ENCODE results near the gene CFAP61.

CFAP61 gene

DNA sequence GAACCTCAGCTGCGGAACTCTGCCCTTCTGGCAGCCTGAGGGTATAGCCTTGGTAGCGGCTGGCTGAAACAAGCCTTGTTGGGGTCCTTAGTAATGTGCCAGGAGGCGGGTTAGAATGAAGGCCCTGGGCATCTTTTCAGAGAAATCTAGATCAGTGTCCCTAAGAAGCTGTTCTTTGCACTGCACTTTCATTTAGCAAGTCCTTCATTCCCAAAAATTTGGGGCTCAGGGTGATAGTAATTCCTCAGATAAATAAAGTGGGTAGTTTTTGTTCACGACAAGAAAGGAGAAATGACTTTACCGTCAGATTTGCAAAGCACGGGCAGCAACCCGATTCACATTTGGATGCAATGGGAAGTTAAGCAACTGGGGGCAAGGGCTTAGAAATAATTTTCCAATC is 318.8 kb downstream of the CFAP61 start:
- no peak for DNase-seq

DNA sequence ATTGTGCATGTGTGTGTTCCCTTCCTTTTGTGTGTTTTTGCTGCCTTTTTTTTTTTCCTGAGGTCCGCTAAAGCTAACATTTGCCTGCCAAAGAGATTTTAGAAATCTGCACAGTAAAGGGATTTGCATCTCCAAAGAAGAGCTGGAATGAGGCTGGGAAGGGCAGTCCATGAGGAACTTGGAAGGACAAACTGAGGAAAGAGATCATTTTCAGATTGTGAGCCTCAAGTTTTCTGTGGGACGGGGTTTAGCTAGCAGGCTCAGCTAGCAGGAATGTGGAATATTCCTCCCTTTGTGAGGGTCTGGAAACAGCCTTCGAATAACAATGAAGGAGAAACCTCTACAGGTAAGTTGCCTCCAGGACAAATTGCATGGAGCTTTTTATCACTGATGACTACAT is 319.3 kb downstream of the CFAP61 start:
- DNase-seq: no peak

DNA sequence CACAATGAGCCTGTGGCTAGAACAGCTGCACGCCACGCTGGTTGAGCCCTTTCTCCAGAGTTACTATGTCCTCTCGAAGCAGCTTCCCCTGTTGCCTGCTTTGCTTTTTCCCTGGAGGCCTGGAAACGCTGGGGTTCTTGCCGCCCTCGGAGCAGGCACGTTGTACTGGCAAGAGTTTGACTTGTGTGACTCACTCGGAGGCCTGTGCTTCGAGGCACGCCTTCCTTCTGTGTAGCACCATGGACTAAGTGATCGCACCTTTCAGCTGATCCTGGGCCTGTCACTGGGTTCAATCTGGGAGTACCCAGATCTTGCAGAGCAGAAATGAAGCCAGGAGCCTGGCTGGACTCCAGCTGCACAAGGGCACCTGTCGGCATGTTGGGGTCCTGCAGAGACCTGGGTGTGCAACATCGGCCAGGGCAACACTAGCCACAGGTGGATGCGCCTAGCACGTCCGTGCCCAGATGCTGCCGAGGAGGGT is 320.8 kb downstream of the CFAP61 start:
- no peak for DNase-seq

DNA sequence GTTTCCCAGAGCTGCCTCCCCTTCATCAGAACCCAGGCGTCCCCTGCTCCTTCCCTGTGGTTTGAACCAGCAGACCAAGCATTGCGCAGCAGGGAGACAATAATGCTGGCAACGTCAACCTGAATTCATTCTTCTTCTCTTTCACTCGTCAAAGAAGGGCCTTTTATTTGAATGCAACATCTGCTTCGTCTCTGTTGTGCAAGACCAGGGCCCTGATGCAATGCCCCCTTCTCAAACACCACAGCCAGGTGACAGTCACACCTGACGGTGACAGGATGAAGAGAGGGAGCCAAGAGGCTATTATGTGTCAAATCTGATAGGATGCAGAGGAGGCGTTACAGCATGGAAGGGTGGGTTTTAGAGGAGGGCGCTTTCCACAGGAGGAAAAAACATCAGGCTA is 323.5 kb downstream of the CFAP61 start:
- DNase-seq: no peak

DNA sequence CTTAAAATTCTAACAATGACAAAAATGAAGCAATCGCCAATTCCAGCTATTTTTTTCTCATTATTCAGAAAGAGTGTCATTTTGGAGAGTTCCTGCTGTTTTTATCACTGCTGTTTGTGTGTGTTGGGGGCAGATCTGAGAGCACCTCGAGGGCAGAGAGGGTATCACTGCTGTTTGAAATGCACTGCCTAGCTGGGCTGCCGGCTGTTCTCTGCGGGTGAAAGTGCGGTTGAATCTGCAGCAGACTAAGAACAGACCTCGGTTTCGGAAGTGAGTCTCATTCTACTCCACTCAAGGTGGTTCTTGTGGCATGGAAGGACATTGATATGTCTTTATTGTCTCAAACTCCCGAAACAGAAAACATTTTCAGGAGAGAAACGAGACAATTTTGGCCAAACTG is 333.9 kb downstream of the CFAP61 start:
- no peak for DNase-seq

DNA sequence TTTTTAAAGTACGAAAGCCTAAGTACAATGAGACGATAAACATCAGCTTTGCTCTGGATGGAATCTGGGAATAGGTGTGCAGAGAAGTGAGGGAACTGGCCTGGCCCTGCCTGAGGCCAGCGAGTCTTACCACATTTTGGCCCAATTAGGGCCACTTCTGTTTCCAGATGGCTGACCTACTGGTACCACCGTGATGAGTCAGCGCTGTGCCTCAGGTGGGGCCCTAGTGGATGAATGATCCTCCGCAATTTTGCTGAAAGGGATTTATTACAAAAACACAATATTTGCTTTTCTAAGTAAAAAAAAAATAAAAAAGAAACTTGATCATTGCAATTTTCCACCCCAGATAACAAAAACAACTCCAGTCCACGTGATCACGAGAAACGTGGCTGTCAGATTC is 338.1 kb downstream of the CFAP61 start:
- DNase-seq: no peak

DNA sequence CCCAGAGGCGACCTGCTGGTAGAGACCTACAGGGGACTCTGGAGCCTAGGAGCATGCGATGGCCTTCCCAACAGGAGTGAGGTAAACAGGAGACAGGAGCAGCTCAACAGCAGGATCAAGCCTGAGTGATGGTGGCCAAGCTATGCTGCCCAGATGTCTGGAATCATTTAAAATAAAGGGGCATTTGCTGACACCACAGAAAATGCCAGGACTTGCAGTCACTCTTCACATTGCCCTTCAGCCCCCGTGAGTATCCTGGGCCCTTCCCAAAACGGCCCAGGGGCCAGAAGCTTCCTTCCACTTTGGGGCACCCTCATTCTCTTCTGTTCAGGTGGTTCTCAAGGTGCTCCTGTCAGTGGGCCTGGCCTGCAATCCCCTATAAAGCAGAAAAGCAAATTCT is 338.8 kb downstream of the CFAP61 start:
- DNase-seq: no peak

DNA sequence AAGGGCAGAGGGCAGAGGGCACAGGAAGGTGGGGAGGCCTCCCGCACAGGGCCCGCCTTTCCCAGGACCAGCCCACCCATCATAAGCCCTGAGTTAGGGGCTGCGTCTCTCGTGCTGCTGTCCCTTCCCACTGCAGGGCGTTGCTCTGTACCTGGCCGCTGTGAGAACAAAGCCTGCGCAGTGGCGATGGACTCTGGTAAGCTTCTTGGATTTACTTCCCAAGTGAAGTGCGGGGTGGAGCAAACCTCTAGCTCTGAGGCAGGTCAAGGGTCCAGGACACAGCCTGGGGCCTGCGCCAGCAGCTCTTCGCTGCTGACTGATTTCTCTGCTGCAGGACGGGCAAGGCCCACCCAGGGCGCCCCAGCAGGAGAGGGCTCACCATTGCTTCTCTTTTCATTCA is 339.4 kb downstream of the CFAP61 start:
- no peak for DNase-seq

DNA sequence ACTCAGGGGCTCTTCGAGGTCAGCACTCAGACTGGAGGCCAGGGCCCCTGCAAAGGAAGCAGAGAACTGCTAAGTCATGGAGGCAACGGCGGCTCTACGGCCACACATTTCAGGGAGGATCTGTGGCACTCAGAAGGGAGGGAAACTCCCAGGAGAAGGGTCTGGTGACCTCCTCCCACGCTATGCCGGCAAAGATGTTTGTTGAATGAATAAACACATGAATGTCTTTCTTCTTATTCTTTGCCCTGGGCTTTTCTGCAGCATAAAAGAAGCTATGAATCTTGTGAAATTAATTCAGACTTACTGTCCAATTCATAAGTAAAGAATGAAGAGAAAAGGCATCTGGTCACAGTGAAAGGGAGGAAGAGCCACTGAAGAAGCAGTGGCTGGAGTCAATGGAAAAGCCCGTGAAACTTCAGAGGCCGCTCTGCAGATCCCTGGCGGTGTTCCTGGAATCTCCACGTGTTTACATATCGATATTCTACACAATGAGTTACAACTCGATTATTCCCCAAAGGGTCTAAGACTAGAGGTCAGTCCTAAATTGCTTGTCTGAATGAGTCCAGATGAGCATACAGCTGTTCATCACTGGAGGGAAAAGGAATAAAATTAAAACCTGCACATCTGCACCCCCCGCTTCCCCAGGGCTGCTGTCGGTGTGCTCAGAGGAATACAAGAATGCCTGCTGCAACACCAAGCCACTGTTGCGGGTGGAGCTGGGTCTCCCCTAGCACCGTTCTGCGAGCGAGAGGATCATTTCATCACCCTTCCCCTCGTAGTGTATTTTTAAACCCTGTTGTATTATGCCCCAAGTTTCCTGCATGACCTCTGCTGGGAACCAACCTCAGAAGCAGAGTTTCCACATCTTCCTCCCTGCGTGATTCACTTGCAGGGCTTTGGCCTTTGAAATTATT is 341.1 kb downstream of the CFAP61 start:
- DNase-seq: no peak

DNA sequence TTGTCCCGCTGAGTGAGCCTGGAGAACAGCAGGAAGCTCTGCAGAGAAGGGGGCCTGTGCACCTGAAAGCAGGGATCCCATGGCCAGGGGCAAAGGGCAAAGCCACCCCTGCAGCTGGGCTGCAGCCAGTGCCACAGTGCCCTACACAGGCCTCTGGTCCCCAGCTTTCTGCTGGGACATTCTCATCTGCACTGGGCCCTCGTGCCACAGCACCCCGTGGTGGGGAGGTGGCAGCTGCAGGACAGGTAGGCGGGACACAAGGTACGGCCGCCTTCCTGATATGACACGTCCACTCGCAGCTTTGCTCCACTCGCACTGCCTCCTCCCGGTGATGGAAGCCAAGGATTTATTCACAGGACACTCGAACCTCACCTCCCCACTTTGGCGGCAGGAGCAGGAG is 342.8 kb downstream of the CFAP61 start:
- no peak for DNase-seq

DNA sequence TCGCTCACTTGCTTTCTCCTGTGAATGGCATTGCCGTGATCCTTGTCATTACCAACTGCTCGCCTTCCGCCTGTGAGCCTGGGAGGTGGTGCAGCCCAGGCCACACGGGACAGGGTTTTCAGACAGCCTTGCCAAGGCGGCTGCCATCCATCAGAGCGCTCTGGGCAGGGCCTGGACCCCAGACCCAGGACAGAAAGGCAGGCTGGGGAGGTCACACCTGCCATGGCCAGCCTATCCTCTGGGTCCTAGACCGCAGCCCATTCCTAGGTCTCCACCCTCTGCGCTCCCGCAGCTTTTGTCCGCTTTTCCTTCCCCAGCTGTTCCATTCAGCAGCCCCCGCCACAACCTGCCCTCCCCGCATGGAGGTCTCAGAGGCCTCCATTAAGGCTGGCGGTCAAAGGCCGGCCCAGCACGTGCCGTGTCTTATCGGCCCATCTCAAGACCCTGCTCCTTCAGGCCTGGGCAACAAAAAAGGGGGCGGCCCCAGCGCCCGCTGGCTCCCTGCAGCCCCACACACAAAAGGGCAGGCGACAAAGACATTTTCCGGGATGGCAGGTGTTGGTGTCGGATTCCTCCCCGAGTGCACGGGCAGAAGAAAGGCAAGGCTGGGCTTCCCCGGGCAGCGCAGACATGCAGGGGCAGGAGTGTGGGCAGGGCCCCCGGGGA is 343.7 kb downstream of the CFAP61 start:
- no peak for DNase-seq

DNA sequence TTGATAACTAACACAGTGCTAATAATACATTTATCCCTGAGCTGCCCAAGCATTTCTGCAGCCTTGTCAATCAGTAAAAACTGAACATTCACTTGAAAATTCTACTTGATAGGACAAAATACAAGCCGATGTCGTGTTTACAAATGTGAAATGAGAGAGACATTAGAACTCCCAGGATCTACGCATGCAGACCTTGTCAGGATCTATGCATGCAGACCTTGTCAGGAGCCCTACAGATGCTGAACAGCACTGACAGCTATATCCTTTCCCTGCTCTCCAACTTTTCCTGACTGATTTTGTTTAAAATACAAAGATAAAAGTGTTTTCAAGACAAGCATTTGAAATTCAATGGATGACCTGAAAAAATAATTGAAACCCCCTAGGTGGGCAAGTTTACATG is 344.5 kb downstream of the CFAP61 start:
- no peak for DNase-seq

DNA sequence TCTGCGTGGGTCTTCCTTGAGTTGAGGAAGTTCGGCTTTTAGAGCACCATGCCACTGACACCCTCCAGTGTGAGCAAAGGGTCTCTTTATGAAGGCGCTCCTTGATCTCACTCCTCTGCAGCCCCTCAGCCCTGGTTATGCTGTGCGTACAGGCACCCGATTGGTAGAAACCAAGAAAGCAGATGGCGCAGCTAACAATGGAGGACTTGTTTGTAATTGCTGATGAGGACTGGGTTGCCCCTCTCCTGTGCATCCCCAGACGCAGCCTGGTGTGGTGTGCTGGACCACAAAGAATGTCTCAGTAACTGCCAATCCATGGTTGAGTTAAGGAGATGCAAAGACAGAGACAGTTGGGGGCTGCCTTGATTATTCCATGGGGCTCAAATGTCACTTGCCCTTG is 345.8 kb downstream of the CFAP61 start:
- no peak for DNase-seq

DNA sequence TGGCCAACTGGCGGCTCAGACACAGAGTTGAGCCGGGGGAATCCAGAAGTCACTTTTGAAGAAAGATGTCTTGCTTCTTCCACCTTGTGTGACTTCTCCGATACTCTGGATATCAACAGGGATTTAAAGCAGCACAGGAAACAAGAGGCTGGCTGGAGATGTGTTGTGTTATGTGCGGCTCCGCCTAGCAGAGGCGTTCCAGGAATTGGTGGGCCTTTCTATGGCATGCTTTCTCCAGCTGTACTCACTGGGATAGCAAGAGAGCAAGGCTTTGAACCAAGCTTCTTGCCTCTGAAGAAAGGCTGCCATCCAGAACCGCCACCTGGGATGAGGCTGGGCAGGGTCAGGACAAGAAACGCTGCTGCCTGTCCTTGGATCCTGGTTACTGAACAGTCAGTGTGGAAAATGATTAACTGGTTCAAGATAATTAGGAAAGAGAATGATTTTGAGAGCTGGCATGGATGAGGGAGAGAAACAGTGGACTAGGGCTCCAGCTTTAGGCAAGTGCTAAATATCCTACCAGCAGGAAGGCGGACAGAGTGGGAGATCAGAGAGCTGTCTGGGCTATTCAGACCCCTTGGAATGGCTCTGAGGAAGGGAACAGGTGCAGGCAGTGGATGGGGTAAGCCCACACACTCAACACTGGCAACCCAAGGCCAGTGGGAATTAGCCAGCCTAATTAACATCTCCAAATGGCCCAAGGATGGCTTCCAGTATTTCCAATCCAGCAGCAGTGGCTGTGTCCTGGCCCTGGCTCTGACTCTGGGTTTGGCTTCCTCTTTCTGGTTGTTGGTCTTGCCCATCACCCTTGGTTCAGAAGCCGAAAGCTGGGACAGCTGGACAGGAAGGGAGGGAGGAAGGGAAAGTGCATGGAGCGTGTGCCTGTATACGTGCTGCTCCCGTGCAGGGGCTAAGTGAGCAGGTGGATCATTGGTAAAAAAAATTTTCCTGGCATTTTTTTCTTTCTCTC is 347.5 kb downstream of the CFAP61 start:
- no peak for DNase-seq

DNA sequence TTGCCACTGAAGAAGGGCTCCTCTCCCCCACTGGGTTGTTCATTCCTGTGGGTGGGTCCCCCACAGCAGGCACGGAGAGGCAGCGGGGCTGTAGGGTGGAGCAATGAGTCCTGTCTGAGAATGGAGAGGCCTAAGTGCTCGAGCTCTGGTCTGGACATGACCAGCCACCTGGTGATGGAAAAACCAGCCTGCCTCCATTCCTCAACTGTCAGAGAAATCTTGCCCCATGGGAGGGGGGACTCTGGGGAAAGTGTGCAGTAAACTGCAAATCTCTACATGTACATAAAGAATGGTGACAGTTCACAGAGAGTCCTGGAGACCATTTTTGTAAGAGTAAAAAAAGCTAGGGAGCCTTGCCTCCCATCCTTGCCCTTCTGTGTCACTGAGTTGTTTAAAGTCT is 349.7 kb downstream of the CFAP61 start:
- no peak for DNase-seq

DNA sequence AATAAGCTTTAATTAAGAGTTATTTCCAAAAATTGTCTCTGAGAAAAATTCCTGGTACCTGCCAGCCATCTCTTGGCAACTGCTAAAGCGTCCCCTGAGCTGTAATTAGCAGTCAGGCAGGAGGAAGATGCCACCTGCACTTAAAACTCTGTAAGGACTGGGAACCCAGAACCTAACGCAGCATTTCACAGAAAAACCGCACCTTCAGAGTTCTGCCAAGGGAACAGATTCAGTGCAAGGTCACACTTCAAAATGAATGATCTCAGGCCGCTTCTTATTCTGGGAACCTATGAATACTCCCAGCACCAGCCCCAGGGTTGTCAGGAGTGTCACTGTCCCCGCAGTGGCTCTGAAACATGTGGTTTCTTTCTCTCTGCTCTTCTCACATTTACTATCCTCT is 352.3 kb downstream of the CFAP61 start:
- DNase-seq: no peak

DNA sequence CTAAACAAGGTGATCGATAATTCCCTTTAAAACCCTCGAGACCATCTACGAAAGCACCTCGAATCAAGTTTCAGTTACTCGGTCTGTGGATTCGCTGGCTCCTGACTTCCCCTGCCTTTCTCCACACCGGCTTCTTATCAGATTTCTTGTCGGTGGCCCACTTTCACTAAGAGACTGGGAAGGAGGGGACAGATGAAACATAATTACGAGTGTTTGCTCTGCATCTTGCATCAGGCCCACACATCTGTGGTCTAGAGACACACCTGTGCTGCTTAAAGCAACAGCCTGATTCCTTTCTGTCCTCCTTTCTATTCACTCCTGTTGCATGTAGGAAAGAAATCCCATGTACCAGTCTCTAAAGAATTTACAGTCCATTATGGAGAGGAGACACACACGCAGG is 353.3 kb downstream of the CFAP61 start:
- DNase-seq: no peak

DNA sequence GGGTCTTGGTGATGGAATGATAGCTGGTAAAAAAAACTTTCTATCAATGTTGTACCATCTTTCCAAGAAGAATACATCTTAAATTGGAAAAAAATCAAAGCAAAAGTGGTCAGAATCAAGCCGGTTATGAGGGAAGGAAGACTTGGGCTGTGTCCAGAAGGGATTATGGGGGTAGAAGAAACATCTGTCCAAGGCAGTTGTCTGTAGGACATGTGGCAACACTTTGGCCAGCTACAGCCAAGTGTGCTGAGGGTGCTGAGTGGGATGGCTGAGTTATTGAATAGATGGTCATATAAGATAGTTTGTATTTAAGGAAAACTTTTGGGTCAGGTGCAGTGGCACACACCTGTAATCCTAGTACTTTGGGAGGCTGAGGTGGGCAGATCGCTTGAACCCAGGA is 354.0 kb downstream of the CFAP61 start:
- DNase-seq: no peak

DNA sequence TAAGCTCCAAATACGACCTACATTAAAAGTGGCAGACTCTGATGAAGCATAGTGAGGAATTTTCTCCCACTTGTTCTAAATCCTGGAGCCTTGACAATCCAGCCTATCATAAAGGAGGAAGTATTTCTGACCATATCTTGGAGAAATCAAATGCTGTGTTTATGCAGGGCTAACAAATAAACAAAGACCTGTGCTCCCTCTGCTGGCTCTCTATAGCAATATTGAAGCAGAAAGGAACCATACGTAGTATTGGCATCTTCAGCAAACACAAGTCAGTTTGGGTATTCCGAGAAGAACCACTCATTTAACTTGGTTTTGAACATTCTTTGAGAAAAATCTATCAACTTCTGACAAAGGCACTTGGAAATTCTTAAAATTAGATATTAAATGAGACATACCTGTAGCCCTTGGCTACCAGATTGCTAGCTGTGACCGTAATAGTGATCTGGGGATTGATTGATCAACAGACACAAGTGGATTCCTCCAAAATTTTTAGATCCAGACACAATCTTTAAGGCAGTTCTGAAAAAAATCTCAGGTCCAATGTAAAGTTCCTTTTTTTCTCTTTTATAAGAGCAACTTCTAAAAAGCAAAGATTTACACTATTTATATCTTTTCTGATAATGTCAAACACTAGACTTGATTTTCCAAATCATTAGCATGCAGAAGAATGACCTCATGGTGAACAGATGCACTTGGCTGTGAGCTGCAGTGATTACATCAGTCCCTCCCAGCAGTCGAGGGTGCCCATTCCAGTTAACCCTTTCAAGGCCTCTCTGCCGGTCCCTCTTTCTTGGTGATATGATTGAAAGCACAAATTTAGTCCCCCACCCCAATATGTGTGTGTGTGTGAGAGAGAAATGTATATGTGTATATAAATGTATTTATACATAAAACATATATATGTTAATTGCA is 355.8 kb downstream of the CFAP61 start:
- DNase-seq: no peak

DNA sequence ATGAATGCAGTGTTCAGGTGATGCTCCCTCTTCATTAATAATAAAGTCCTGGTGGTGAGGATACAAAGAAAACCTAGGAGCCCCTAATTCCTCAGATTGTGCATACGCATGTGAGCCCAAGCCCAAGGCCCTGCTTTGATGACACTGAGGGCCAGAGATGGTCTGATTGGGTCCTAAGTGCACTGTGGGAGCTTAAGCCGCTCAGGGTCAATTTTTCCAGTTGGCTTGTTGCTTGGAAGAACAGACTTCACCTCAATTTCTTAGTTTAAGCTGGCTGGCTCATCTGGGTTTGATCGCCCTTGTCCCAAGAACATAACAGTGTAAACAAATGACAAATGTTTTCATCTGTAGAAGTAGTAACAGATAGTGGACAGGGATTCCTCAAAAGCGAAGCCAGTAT is 357.0 kb downstream of the CFAP61 start:
- no peak for DNase-seq

Measured in activated CD4-positive, alpha-beta T cell treated with anti-CD3 and anti-CD28 coated beads, Interleukin-2, amount 50 U/mL, for 1 hour (primary cell).